ENCODE data around the gene TPH2.

TPH2 gene

GRCh38 chr12:71938728-71939385 is at the start of gene TPH2:
Gene TPH2 (plus strand): TSS chr12:71938845. CDS start chr12:71938987, 142 bp downstream.
- no peaks in the 10 kb centered on the region for H3K27me3 ChIP-seq (ENCODE audit: insufficient read depth, low read length, poor library complexity, severe bottlenecking)

GRCh38 chr12:71890475-71890874 is 48.2 kb upstream of the TPH2 start:
- Histone ChIP-seq H3K79me2 (ENCODE audit: insufficient read depth, low read length) (peaks cover 4% of the 10 kb centered on the region; the same call in 1 of the 2 replicates), H3K9me3 (ENCODE audit: insufficient read depth, low read depth, low read length) (no peaks in the 10 kb centered on the region), H3K36me3 (ENCODE audit: insufficient read depth, low read length) (peaks cover 35% of the 10 kb centered on the region; the same call in 1 of the 2 replicates), H3K27me3 (ENCODE audit: insufficient read depth, low read length, poor library complexity, severe bottlenecking) (no peaks in the 10 kb centered on the region), H3K4me1 (ENCODE audit: insufficient read depth, low read length, poor library complexity, severe bottlenecking) (peaks cover 8% of the 10 kb centered on the region), H3F3A (ENCODE audit: low read depth) (no peaks in the 10 kb centered on the region), H3K9ac (ENCODE audit: low read depth, low read length, poor library complexity, severe bottlenecking) (no peak overlapping the region), H3K4me2 (ENCODE audit: low read depth, low read length, poor library complexity, severe bottlenecking) (no peak overlapping the region), H3K4me3 (ENCODE audit: low read length, poor library complexity, severe bottlenecking) (no peak overlapping the region), H4K20me1 (ENCODE audit: insufficient read depth, low read length, poor library complexity, severe bottlenecking) (peaks cover 20% of the 10 kb centered on the region), H2AFZ (ENCODE audit: low read length) (no peak overlapping the region), H3K9me2 (replicated peaks; ENCODE audit: low read depth, low read length) (no peaks in the 10 kb centered on the region)
- TF ChIP-seq EZH2phosphoT487 (IDR thresholded peaks at IDR 0.05; ENCODE audit: borderline replicate concordance) (no peak), CTCF (conservative IDR thresholded peaks at IDR 0.05; ENCODE audit: low read length) (no peak)

More at GRCh38 chr12:71938728-71939385, at the start of gene TPH2:
- Histone ChIP-seq H3F3A (ENCODE audit: low read depth) (no peaks in the 10 kb centered on the region), H3K9me2 (replicated peaks; ENCODE audit: low read depth, low read length) (no peaks in the 10 kb centered on the region), H3K9me3 (ENCODE audit: insufficient read depth, low read depth, low read length) (no peaks in the 10 kb centered on the region), H3K9ac (ENCODE audit: low read depth, low read length, poor library complexity, severe bottlenecking) (no peak within 1 kb of the TSS), H3K36me3 (ENCODE audit: insufficient read depth, low read length) (no peaks in the 10 kb centered on the region), H3K79me2 (ENCODE audit: insufficient read depth, low read length) (no peaks in the 10 kb centered on the region), H4K20me1 (ENCODE audit: insufficient read depth, low read length, poor library complexity, severe bottlenecking) (no peaks in the 10 kb centered on the region), H3K4me3 (ENCODE audit: low read length, poor library complexity, severe bottlenecking) (no peak within 1 kb of the TSS), H2AFZ (ENCODE audit: low read length) (no peak within 1 kb of the TSS), H3K4me1 (ENCODE audit: insufficient read depth, low read length, poor library complexity, severe bottlenecking) (no peaks in the 10 kb centered on the region), H3K4me2 (ENCODE audit: low read depth, low read length, poor library complexity, severe bottlenecking) (no peak within 1 kb of the TSS)
- TF ChIP-seq EZH2phosphoT487 (IDR thresholded peaks at IDR 0.05; ENCODE audit: borderline replicate concordance) (no peak), CTCF (conservative IDR thresholded peaks at IDR 0.05; ENCODE audit: low read length) (peak; percentile 88)

GRCh38 chr12:71892059-71892458 is 46.6 kb upstream of the TPH2 start:
- H3K4me1 ChIP-seq (ENCODE audit: insufficient read depth, low read length, poor library complexity, severe bottlenecking), result peaks cover 8% of the 10 kb centered on the region
- peaks cover 4% of the 10 kb centered on the region; the same call in 1 of the 2 replicates for H3K79me2 ChIP-seq (ENCODE audit: insufficient read depth, low read length)
- H3K36me3 ChIP-seq (ENCODE audit: insufficient read depth, low read length), result peaks cover 36% of the 10 kb centered on the region
- H3K4me3 ChIP-seq (ENCODE audit: low read length, poor library complexity, severe bottlenecking), result no peak overlapping the region
- no peaks in the 10 kb centered on the region for H3K27me3 ChIP-seq (ENCODE audit: insufficient read depth, low read length, poor library complexity, severe bottlenecking)
- no peak overlapping the region for H3K9ac ChIP-seq (ENCODE audit: low read depth, low read length, poor library complexity, severe bottlenecking)
- H2AFZ ChIP-seq (ENCODE audit: low read length), result no peak overlapping the region
- H4K20me1 ChIP-seq (ENCODE audit: insufficient read depth, low read length, poor library complexity, severe bottlenecking), result peaks cover 20% of the 10 kb centered on the region
- TF ChIP-seq CTCF (conservative IDR thresholded peaks at IDR 0.05; ENCODE audit: low read length), result no peak
- no peak for TF ChIP-seq EZH2phosphoT487 (IDR thresholded peaks at IDR 0.05; ENCODE audit: borderline replicate concordance)
- no peaks in the 10 kb centered on the region for H3K9me2 ChIP-seq (replicated peaks; ENCODE audit: low read depth, low read length)
- no peaks in the 10 kb centered on the region for H3F3A ChIP-seq (ENCODE audit: low read depth)
- no peaks in the 10 kb centered on the region for H3K9me3 ChIP-seq (ENCODE audit: insufficient read depth, low read depth, low read length)
- H3K4me2 ChIP-seq (ENCODE audit: low read depth, low read length, poor library complexity, severe bottlenecking), result no peak overlapping the region
